Central memory CD4-positive, alpha-beta T cell (primary cell): ENCODE results near the gene OR9Q2.
"Not testable (repeated sequence)": the region's sequence is repeated elsewhere in the genome, so short reads cannot be mapped to it uniquely, and the experiment has no call there.

Source experiments
- DNase-seq: peaks from one replicate; pipeline ENCODE4 v3.0.0; 2022
- total RNA-seq, 3 experiments: gene quantifications; one replicate each; lab custom pipeline; 2026; lab: John Stamatoyannopoulos, UW

Gene OR9Q2, protein sequence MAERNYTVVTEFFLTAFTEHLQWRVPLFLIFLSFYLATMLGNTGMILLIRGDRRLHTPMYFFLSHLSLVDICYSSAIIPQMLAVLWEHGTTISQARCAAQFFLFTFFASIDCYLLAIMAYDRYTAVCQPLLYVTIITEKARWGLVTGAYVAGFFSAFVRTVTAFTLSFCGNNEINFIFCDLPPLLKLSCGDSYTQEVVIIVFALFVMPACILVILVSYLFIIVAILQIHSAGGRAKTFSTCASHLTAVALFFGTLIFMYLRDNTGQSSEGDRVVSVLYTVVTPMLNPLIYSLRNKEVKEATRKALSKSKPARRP
- 0 reads per million in 3 experiments for total RNA-seq

DNA sequence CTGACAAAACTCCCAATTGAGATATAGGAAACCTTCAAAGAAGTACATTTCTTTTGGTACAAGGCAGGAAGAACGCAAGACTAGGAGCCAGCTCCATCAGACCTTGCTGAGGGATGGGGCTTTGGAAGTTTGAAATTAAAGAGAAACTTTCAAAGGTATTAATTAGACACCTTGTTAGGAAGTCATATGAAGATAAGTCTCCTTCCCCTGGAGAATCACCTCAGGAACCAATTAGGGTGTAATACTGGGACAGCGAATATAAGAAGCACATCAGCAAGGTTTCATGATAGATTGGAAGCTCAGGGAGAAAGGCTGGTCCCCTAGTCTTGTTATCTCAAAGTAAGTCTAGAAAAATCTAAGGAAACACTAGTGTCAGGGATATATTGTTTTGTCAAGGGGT lies at the start of gene OR9Q2:
TSS of gene OR9Q2 (plus strand) at position 301 of the 400 bp plus-strand sequence. CDS start 1,421 bp downstream, outside the sequence.
- DNase-seq: no peak

DNA sequence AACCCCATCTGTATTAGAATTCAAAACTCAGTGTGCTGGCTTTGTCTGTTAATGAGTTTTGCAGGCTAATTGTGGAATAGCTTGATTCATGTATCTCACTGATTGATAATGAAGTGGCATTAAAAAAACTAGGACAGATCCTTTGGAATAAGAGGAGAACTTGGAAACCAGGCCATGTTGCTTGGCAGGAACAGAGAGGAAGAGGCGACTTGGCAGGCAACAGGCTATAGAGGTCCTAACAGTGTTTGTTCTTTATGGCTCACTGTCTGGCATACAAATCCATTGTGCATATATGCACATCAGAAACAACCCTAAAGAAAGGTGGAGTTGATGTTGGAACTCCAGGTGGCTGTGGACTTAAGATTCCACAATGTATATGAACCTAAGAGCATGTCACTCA lies 46.1 kb upstream of the OR9Q2 start:
- no peak for DNase-seq

DNA sequence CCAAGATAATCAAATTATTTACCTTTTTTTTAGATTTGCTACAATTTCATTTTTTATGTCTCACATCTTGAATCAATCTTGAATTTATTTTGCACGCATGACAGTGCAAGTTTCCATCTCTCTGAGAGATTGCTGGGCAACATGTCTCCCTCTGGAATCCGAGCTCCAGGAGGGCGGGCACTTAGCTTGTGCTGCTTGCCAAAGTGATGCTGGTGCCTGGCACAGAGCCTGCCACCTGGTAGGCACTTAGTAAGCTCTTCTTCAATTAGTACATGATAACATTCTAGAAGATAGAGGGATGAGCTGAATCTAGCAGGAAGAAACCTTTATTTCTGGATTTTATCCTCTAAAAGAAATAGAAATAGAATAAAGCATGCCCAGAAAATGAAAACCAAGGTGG lies 36.1 kb upstream of the OR9Q2 start:
- no peak for DNase-seq

DNA sequence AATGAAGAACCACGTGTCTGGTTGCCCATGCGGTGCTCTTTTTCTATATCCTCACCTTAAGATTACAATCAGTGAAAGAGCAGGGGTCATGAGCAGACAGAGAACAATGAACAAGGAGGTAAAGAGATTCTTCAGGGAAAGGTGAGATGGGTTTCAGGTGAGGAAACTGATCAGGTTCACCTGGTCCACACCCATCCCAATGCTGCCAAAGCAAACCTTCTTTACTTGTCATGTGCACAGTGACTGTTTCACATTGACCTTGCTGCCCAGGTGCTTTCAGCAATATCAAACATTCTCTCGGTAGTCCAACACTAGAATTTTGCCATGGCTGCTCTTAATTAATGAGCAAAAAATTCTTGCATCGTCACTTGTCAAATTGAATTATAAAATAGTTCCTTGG lies 24.5 kb upstream of the OR9Q2 start:
- no peak for DNase-seq

DNA sequence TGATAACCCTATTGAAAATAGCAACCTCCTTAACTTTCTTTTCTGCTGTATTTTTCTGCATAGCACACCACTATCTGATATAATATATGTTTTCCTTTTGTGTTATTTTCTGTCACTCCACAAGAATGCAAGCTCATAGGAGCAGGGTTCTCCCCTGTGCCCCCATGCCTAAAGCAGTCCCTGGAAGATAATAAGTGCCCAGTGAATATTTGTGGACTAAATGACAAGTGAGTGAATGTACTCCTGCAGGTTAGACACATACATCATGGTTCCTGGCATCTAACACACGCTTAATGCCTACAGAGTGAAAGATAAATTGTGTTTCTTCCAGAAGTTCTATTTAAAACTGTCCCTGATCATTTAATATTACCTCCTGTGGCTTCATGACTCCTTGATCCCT lies 23.9 kb upstream of the OR9Q2 start:
- no peak for DNase-seq

DNA sequence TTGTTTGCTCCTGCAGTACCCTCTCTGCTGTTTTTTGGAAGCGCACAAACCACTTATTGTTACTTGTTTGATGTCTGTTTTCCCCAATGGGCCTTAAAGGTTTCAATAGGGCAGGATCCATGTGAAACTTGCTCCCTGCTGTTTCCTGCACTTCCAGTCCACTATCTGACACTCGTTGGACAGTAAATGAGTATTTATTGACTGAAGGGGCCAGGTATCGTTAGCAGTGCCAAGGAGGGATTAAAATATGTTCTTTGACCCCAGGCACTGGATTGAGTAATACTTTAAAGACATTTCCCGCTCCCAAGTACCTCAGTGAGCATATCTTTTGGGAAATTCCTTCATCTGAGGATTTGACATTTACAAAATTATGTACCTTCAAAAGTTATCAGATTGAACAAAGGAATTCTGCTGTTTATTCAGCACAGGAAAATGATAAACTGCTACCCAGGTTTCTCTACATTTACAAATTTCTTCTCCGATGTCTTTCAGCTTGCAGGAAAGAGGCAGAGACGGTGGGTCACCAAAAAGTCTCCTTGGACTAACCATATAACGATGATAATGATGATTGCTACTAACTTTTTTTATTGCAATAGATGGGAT lies 23.3 kb upstream of the OR9Q2 start:
- no peak for DNase-seq

DNA sequence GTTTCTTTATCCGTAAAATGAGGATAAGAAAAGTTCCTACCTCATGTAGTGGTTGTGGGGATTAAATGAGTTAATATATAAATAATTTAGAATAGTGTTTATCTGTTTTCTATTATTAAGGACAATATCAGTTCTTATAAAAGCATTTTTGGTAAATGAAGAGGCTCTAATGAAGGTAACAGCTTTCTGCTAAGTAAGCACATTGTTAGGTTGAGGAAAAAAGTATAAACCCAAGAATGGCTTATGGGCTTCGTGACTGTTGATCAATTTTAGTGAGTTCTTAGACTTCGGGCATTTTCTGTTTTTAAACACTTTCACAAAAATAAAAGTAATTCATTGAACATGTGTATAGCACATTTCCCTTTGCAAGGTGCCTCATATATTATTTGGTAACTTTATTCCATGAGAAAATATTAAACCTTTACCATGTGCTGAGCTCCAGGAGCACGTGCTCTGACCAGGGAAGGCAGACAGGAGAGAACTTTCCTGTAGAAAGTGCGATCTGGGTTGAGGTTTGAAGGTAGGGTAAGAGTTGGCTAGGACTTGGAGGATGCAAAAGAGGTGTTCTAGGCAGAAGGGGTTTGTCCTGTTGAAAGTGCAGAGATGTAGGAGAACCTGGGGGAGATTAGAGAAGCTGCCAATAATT lies 11.3 kb upstream of the OR9Q2 start:
- DNase-seq: no peak

DNA sequence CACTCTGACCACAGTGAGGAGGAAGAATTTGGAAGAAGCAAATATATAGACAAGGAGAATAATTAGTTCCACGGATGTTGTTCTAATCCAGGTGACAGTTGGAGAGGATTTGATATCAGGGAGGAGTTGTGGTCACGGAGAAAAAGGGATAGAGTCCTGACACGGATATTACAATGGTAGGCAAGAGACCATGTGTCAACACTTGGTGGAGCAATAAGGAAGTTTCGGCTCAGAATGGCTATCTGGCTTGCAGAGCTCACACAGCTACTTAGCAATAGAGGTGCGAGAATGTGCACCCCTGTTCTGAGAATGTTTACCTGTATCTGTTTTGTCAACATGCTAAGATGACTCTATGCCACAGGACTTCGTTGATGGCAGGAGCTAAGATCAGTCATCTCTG lies 10.4 kb upstream of the OR9Q2 start:
- no peak for DNase-seq

DNA sequence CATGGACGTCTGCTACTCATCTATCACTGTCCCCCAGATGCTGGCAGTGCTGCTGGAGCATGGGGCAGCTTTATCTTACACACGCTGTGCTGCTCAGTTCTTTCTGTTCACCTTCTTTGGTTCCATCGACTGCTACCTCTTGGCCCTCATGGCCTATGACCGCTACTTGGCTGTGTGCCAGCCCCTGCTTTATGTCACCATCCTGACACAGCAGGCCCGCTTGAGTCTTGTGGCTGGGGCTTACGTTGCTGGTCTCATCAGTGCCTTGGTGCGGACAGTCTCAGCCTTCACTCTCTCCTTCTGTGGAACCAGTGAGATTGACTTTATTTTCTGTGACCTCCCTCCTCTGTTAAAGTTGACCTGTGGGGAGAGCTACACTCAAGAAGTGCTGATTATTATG lies 9.2 kb upstream of the OR9Q2 start:
- DNase-seq: no peak

DNA sequence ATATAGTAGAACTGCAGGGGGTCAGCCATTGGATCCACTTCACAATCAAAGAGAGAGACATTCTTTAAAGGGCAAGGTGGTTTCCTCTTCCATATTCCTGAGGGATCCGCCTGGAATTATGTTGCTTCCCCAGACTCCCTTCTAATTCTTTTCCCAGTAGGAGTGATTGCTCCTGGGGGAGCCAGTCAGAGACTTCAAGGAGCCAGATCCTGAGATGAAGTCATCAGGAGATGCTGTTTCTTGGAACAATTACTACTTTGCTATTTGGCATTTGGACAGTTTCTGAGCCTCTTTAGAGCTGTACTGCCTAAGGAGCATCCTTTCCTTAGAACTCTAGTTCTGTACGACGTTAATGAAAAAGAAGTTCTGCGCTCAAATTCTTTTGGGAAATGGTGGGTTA lies 1.9 kb upstream of the OR9Q2 start:
- DNase-seq: no peak

DNA sequence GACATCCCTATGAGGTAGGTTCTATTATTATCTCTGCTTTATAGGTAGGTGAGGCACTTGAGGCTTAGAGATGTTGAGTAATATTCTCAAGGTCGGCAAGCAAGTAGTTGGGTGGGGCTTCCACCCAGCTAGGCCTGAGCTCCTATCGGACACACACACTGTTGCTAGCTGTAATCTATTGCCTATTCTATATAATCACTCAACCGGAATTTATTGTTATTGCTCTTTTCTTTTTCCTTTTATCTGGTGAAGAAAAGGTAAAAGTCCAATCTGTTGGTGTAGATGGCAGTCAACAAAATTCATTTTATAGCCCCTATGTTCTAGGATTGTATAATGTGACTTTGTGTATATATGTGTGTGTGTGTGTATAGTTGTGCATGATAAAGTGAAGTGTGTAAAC lies 3.4 kb downstream of the OR9Q2 start:
- DNase-seq: no peak

DNA sequence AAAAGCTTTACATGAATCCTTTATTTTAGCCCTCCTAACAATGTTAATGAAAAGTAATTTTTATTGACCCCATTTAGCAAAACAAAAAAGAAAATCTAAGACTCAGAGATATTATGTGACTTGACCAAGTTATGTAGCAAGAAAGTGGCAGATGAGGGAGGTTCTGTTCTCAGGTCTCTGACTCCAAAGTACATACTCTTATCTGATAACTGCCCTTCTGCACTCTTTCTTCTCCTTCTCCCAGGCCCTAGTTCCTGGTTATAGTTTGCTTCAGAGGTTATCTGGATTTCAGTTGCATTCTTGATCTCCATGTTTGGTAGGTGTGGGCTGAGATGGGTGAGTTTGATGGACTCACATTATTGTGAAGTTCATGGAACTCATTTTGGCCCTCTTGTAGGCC lies 4.5 kb downstream of the OR9Q2 start:
- DNase-seq: no peak

DNA sequence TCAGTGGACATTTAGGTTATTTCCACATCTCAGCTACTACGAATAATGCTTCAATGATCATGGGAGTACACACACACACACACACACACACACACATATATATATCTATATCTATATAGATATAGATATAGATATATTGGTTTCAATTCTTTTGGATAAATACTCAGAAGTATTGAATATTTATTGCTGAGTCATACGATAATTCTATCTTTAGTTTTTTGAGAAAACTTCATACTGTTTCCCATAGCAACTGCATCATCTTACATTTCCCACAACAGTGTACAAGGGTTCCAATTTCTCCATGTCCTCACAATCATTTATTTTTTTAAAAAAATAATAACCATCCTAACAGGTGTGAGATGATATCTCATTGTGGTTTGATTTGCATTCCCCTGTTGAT lies 7.1 kb downstream of the OR9Q2 start:
- DNase-seq: no peak

DNA sequence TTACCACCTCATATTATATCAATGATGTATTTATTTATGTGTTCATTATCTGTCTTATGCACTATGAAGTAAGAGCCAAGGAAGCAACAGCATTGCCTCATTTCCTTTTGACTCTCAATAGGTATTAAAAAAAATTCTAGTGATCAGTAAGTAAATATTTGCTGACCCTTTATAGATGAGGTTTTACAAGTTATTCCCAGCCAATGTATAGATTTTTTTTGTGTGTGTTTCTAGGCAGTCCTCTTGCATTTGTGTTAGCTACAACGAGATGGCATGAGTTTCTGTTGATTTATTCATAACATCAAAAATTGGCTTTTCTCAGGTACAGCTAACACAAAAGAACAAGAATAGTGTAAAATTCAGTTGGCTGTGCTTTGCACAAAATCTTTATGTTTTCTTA lies 10.4 kb downstream of the OR9Q2 start:
- DNase-seq: no peak

DNA sequence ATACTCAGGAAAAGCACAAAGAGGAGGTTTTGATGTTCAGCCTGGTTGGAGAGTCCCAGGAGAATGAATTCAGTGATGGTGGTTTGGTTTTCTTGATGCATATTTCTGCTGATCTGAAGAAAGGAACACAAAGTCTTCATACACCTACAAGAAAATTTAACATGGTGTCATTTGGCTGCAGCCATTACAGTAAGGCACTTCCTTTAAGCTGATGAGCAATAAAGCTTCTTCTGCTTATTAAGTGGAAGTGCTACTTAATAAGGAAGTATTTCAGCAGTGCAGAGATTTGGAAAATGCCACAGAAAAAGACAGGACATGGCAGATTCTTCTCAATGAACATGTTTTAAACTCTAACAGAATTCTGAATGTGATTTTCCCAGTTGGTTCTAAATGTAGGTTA lies 15.2 kb downstream of the OR9Q2 start, which contains the start of gene OR1S2:
TSS of gene OR1S2 (minus strand) at position 101 of the 400 bp plus-strand sequence. CDS start at position 101, 0 bp downstream.
- DNase-seq: no peak

DNA sequence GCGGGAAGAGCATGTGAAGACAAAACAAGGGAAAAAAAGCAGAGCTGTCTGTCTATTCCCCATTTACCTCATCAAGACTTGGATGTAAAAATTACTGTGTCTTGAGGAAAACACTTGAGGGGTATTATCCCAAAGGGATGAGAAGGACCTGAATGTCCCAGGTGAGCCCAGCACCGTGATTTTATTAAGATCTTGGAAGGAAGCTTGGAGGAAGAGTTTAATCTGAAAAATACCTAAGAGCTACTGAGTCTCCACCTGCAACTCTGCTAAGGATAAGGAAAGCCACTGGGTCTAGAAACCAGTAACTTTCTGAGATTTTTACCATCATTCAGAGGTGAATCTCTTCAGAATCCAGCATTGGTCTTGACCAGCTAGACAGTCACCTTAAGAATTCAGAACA lies 23.6 kb downstream of the OR9Q2 start, which contains the start of gene OR1S1:
TSS of gene OR1S1 (plus strand) at position 301 of the 400 bp plus-strand sequence.
- DNase-seq: not testable (repeated sequence)

DNA sequence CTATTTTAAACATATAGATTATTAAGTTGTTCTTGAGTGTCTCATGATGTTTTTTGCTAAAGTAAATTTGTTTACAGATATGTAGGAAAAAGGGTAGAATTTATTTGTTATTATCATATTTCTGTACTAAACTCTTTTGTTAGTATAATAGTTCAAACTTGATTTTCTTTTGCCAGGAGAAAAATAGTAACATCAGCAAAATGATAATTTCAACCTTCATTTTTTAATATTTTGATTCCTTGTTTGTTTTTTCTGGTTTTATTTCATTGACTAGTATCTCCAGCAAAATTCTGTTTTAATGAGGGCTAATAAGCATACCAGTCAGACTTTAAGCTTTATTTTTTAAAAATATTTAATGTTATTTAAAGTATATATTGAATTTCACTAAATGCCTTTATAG lies 27.6 kb downstream of the OR9Q2 start:
- no peak for DNase-seq

DNA sequence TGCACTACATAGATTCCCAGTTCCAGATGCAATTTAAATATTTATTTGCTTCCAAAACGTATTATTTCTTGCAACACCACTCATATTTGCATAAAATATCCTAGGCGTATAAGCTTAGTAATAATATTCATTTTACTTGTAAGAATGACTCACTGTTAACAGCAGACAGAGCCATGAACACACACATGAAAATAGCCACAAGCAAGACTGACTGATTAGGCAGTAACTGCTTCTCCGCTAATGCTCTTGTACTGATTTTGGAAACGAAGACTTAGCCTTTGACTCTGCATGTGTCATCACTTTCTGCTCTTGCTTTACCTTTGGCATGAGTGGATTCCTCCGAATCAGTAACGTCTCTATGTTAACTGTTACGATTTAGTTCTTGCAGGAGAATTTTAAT lies 33.9 kb downstream of the OR9Q2 start:
- DNase-seq: no peak

DNA sequence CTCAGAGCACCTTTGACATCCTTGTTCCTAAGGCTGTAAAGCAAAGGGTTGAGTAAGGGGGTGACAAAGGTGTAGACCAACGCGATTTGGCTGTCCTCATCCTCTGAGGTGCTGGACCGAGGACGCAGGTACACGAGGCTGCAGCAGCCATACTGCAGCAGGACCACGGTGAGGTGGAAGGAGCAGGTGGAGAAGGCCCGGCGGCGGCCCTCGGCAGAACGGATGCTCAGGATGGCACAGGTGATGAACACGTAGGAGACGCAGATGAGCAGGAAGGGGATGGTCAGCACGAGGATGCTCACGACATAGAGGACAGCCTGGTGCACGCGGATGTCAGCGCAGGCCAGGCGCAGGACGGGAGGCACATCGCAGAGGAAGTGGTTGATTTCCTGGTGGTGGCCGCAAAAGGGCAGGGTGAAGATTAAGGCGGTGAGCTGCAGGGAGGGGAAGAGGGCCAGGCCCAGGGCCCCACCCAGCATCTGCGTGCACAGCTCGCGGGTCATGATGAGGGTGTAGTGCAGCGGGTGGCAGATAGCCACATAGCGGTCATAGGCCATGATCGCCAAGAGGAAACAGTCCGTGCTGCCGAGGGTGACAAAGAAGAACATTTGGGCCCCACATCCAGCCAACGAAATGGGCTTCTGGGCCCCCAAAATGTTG lies 39.2 kb downstream of the OR9Q2 start:
- no peak for DNase-seq
